GM23338 (cell line): ENCODE data around the gene STRN4. TPM values are rescaled to one million over a fixed set of nuclear protein-coding genes. Genes with fewer than 3 reads are reported as not detected.

ENCODE experiments used
- EZH2phosphoT487 ChIP-seq: fragments of 200-600 bp; sonication (generic); IDR thresholded peaks from one replicate; pipeline ENCODE4 v1.8.1; 2018; ENCODE audit warnings: antibody characterized with exemption; ENCODE audit not compliant: unreplicated experiment
- ZNF331 ChIP-seq: fragments of 250-450 bp; sonication (Bioruptor Pico); IDR thresholded peaks from 2 replicates; pipeline ENCODE4 v1.5.0; 2020; ENCODE audit warnings: low read depth, mild to moderate bottlenecking, moderate library complexity
- polyA plus RNA-seq: library from polyadenylated mRNA; unstranded; fragments of >200 nt; fragmentation: Nextera tagmentation; extraction: Ambion mirVana; gene quantifications from 2 replicates; pipeline ENCODE4 v1.2.1, GENCODE V29; 2016
- total RNA-seq: library from RNA; depleted of rRNA; stranded (reverse); fragments of >200 nt; shearing (Covaris generic); gene quantifications from 2 replicates; pipeline ENCODE4 v1.2.3, GENCODE V29; 2014
- TF ChIP-seq, protein P1 (sequence below): fragments of 250-450 bp; sonication (Bioruptor Pico); IDR thresholded peaks from 2 replicates; pipeline ENCODE4 v1.5.0; 2020; ENCODE audit warnings: mild to moderate bottlenecking, moderate library complexity
- TF ChIP-seq, protein P2 (sequence below): IDR thresholded peaks from one replicate; pipeline ENCODE4 v1.6.1; 2018; ENCODE audit warnings: antibody characterized with exemption; ENCODE audit not compliant: unreplicated experiment

STRN4 gene
- total and polyA plus RNA-seq, 2 experiments from 2014 or later, result 62.1 to 140 TPM

DNA sequence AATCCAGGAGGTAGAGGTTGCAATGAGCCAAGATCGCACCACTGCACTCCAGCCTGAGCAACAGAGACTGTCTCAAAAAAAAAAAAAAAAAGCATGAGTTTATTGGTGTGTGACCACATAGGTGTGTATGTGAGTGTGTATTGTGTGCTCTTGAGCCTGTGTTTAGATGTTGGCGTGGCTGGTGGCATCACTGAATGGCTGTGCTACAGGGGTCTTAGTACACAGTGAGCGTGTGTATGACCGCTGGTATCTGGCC lies 39.7 kb upstream of the STRN4 start (continued):
- TF ChIP-seq, protein P1, sequence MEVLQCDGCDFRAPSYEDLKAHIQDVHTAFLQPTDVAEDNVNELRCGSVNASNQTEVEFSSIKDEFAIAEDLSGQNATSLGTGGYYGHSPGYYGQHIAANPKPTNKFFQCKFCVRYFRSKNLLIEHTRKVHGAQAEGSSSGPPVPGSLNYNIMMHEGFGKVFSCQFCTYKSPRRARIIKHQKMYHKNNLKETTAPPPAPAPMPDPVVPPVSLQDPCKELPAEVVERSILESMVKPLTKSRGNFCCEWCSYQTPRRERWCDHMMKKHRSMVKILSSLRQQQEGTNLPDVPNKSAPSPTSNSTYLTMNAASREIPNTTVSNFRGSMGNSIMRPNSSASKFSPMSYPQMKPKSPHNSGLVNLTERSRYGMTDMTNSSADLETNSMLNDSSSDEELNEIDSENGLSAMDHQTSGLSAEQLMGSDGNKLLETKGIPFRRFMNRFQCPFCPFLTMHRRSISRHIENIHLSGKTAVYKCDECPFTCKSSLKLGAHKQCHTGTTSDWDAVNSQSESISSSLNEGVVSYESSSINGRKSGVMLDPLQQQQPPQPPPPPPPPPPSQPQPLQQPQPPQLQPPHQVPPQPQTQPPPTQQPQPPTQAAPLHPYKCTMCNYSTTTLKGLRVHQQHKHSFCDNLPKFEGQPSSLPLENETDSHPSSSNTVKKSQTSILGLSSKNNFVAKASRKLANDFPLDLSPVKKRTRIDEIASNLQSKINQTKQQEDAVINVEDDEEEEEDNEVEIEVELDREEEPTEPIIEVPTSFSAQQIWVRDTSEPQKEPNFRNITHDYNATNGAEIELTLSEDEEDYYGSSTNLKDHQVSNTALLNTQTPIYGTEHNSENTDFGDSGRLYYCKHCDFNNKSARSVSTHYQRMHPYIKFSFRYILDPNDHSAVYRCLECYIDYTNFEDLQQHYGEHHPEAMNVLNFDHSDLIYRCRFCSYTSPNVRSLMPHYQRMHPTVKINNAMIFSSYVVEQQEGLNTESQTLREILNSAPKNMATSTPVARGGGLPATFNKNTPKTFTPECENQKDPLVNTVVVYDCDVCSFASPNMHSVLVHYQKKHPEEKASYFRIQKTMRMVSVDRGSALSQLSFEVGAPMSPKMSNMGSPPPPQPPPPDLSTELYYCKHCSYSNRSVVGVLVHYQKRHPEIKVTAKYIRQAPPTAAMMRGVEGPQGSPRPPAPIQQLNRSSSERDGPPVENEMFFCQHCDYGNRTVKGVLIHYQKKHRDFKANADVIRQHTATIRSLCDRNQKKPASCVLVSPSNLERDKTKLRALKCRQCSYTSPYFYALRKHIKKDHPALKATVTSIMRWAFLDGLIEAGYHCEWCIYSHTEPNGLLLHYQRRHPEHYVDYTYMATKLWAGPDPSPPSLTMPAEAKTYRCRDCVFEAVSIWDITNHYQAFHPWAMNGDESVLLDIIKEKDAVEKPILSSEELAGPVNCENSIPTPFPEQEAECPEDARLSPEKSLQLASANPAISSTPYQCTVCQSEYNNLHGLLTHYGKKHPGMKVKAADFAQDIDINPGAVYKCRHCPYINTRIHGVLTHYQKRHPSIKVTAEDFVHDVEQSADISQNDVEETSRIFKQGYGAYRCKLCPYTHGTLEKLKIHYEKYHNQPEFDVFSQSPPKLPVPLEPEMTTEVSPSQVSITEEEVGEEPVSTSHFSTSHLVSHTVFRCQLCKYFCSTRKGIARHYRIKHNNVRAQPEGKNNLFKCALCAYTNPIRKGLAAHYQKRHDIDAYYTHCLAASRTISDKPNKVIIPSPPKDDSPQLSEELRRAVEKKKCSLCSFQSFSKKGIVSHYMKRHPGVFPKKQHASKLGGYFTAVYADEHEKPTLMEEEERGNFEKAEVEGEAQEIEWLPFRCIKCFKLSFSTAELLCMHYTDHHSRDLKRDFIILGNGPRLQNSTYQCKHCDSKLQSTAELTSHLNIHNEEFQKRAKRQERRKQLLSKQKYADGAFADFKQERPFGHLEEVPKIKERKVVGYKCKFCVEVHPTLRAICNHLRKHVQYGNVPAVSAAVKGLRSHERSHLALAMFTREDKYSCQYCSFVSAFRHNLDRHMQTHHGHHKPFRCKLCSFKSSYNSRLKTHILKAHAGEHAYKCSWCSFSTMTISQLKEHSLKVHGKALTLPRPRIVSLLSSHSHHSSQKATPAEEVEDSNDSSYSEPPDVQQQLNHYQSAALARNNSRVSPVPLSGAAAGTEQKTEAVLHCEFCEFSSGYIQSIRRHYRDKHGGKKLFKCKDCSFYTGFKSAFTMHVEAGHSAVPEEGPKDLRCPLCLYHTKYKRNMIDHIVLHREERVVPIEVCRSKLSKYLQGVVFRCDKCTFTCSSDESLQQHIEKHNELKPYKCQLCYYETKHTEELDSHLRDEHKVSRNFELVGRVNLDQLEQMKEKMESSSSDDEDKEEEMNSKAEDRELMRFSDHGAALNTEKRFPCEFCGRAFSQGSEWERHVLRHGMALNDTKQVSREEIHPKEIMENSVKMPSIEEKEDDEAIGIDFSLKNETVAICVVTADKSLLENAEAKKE (CRISPR knock-in tag), result no peak
- TF ChIP-seq EZH2phosphoT487, result no peak
- TF ChIP-seq, protein P2, sequence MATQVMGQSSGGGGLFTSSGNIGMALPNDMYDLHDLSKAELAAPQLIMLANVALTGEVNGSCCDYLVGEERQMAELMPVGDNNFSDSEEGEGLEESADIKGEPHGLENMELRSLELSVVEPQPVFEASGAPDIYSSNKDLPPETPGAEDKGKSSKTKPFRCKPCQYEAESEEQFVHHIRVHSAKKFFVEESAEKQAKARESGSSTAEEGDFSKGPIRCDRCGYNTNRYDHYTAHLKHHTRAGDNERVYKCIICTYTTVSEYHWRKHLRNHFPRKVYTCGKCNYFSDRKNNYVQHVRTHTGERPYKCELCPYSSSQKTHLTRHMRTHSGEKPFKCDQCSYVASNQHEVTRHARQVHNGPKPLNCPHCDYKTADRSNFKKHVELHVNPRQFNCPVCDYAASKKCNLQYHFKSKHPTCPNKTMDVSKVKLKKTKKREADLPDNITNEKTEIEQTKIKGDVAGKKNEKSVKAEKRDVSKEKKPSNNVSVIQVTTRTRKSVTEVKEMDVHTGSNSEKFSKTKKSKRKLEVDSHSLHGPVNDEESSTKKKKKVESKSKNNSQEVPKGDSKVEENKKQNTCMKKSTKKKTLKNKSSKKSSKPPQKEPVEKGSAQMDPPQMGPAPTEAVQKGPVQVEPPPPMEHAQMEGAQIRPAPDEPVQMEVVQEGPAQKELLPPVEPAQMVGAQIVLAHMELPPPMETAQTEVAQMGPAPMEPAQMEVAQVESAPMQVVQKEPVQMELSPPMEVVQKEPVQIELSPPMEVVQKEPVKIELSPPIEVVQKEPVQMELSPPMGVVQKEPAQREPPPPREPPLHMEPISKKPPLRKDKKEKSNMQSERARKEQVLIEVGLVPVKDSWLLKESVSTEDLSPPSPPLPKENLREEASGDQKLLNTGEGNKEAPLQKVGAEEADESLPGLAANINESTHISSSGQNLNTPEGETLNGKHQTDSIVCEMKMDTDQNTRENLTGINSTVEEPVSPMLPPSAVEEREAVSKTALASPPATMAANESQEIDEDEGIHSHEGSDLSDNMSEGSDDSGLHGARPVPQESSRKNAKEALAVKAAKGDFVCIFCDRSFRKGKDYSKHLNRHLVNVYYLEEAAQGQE, result no peak
- no peak for TF ChIP-seq ZNF331 (CRISPR knock-in tag)
